Liver (tissue), 9 donors: ENCODE data around the gene DNMBP. TPM values are rescaled to one million over a fixed set of nuclear protein-coding genes. Genes with fewer than 3 reads are reported as not detected.

Source experiments
- DNase-seq: peaks from one replicate; pipeline ENCODE4 v3.0.0-alpha.2; 2017; ENCODE audit warnings: low spot score
- H3K27ac ChIP-seq, 2 donors: one replicate each; pipeline ENCODE4 v1.7.0; 2013; ENCODE audit warnings: inconsistent platforms in 2 of 2, low read length in 2 of 2, control low read depth in 1 of 2, low read depth in 1 of 2, mild to moderate bottlenecking in 1 of 2
- H3K27me3 ChIP-seq, 4 donors: one replicate each; pipeline versions ENCODE4 v1.6.1 to v1.7.0; 2013; ENCODE audit warnings: low read length in 3 of 4, inconsistent platforms in 1 of 4, mild to moderate bottlenecking in 1 of 4, moderate library complexity in 1 of 4; ENCODE audit not compliant: control insufficient read depth in 4 of 4, insufficient read depth in 4 of 4
- H3K36me3 ChIP-seq, 4 donors: one replicate each; pipeline versions ENCODE4 v1.6.1 to v1.7.0; 2013; ENCODE audit warnings: low read length in 3 of 4, mild to moderate bottlenecking in 3 of 4, low read depth in 1 of 4, moderate library complexity in 1 of 4; ENCODE audit not compliant: control insufficient read depth in 4 of 4, insufficient read depth in 3 of 4
- H3K4me1 ChIP-seq, 4 donors: one replicate each; pipeline versions ENCODE4 v1.6.1 to v1.7.0; 2013; ENCODE audit warnings: low read length in 3 of 4, mild to moderate bottlenecking in 3 of 4, moderate library complexity in 1 of 4; ENCODE audit not compliant: control insufficient read depth in 4 of 4, insufficient read depth in 4 of 4
- H3K4me3 ChIP-seq, 3 donors: one replicate each; pipeline versions ENCODE4 v1.6.1 to v1.7.0; 2013; ENCODE audit warnings: low read length in 3 of 3, control low read depth in 1 of 3, low read depth in 1 of 3, mild to moderate bottlenecking in 1 of 3
- H3K9ac ChIP-seq, 2 donors: one replicate each; pipeline ENCODE4 v1.7.0; 2013; ENCODE audit warnings: low read length in 2 of 2, mild to moderate bottlenecking in 2 of 2, moderate library complexity in 2 of 2, control low read depth in 1 of 2, low read depth in 1 of 2
- H3K9me3 ChIP-seq, 4 donors: one replicate each; pipeline versions ENCODE4 v1.6.1 to v1.7.0; 2013; ENCODE audit warnings: low read length in 3 of 4; ENCODE audit not compliant: control insufficient read depth in 4 of 4
- ATF3 ChIP-seq: IDR thresholded peaks from 2 replicates; pipeline ENCODE4 v1.6.1; 2016; ENCODE audit warnings: antibody characterized with exemption
- CTCF ChIP-seq: fragments of 150-350 bp; IDR thresholded peaks from 2 replicates; pipeline ENCODE4 v1.5.1; 2017; ENCODE audit warnings: improper control_type of control experiment, low read depth, low read length; ENCODE audit not compliant: missing input control
- EGR1 ChIP-seq, 2 donors: IDR thresholded peaks; 2 replicates each; pipeline ENCODE4 v1.6.1; 2016 to 2018; ENCODE audit warnings: antibody characterized with exemption in 2 of 2, low read depth in 2 of 2
- FOXA1 ChIP-seq: IDR thresholded peaks from 2 replicates; pipeline ENCODE4 v1.6.1; 2016; ENCODE audit warnings: antibody characterized with exemption
- GABPA ChIP-seq, 2 donors: IDR thresholded peaks in 1 of 2; conservative IDR thresholded peaks in 1 of 2; 2 replicates each; pipeline ENCODE4 v1.6.1; 2016; ENCODE audit warnings: antibody characterized with exemption in 2 of 2, mild to moderate bottlenecking in 1 of 2, moderate library complexity in 1 of 2
- HNF4G ChIP-seq: IDR thresholded peaks from 2 replicates; pipeline ENCODE4 v1.6.1; 2016; ENCODE audit warnings: antibody characterized with exemption
- JUND ChIP-seq, 2 donors: IDR thresholded peaks; 2 replicates each; pipeline ENCODE4 v1.6.1; 2016; ENCODE audit warnings: antibody characterized with exemption in 2 of 2
- MAX ChIP-seq: IDR thresholded peaks from 2 replicates; pipeline ENCODE4 v1.6.1; 2016; ENCODE audit warnings: antibody characterized with exemption
- NR2F2 ChIP-seq: IDR thresholded peaks from 2 replicates; pipeline ENCODE4 v1.6.1; 2016; ENCODE audit warnings: antibody characterized with exemption
- RAD21 ChIP-seq, 2 donors: IDR thresholded peaks; 2 replicates each; pipeline ENCODE4 v1.6.1; 2016; ENCODE audit warnings: antibody characterized with exemption in 2 of 2, mild to moderate bottlenecking in 2 of 2
- REST ChIP-seq: IDR thresholded peaks from 2 replicates; pipeline ENCODE4 v1.6.1; 2016; ENCODE audit warnings: antibody characterized with exemption, mild to moderate bottlenecking
- RXRA ChIP-seq, 2 donors: IDR thresholded peaks; 2 replicates each; pipeline ENCODE4 v1.6.1; 2017 to 2018; ENCODE audit warnings: antibody characterized with exemption in 2 of 2, mild to moderate bottlenecking in 1 of 2
- SP1 ChIP-seq: IDR thresholded peaks from 2 replicates; pipeline ENCODE4 v1.6.1; 2018; ENCODE audit warnings: antibody characterized with exemption, mild to moderate bottlenecking
- TAF1 ChIP-seq: conservative IDR thresholded peaks from 2 replicates; pipeline ENCODE4 v1.6.1; 2016; ENCODE audit warnings: antibody characterized with exemption, mild to moderate bottlenecking
- YY1 ChIP-seq: IDR thresholded peaks from 2 replicates; pipeline ENCODE4 v1.6.1; 2016; ENCODE audit warnings: antibody characterized with exemption, mild to moderate bottlenecking
- ZBTB33 ChIP-seq: IDR thresholded peaks from 2 replicates; pipeline ENCODE4 v1.6.1; 2016; ENCODE audit warnings: antibody characterized with exemption
- WGBS: extraction: QIAGEN DNeasy Blood & Tissue Kit; methylation state at CpG from one replicate; pipeline ENCODE4 v1.1.7; 2013; 5-methylcytosine and 5-hydroxymethylcytosine counted together
- polyA plus RNA-seq, 2 donors: library from polyadenylated mRNA; stranded (reverse) in 1 of 2; unstranded in 1 of 2; fragments of 200-250 nt in 1 of 2; fragments of >200 nt in 1 of 2; fragmentation: Nextera tagmentation in 1 of 2; extraction: Ambion mirVana in 1 of 2; gene quantifications; one replicate each; pipeline versions ENCODE4 v1.2.1 to v1.2.3, GENCODE V29; 2013 to 2015
- total RNA-seq, 2 donors: library from RNA; depleted of rRNA; stranded (reverse); fragments of >200 nt; gene quantifications; one replicate each; pipeline ENCODE4 v1.2.3, GENCODE V29; 2014
- donor health status: healthy.
- donor health status: healthy.
- donor health status: healthy.
- donor health status: healthy.
- donor health status: healthy.

The DNMBP gene
- total and polyA plus RNA-seq, 4 donors: 3.8 to 12.6 (median 5.3) TPM

GRCh38 chr10:99967961-99968360, 41.8 kb downstream of the DNMBP start:
- H3K9me3 ChIP-seq: no peaks in the 10 kb centered on the region
- H3K36me3 ChIP-seq: peaks cover 2 to 25% (median 19%) of the 10 kb centered on the region in 4 donors
- TF ChIP-seq GABPA (IDR thresholded peaks at IDR 0.05 in 1 of 2, conservative IDR thresholded peaks at IDR 0.05 in 1 of 2) (no peak), ATF3 (no peak), REST (no peak), SP1 (no peak), HNF4G (no peak), NR2F2 (no peak), TAF1 (no peak), CTCF (no peak), RAD21 (IDR thresholded peaks at IDR 0.05) (no peak), FOXA1 (no peak), MAX (no peak), YY1 (no peak), ZBTB33 (no peak), RXRA (IDR thresholded peaks at IDR 0.05) (no peak), EGR1 (IDR thresholded peaks at IDR 0.05; ENCODE audit: low read depth in 2 of 2) (no peak), JUND (IDR thresholded peaks at IDR 0.05) (no peak)
- no peak for DNase-seq
- peaks cover 0 to 3% (median 0%) of the 10 kb centered on the region in 4 donors for H3K4me1 ChIP-seq
- H3K27ac ChIP-seq: no peak overlapping the region
- 96% methylated on average over 7 of the region's 7 CpGs for WGBS
- no peak overlapping the region for H3K9ac ChIP-seq
- no peaks in the 10 kb centered on the region for H3K27me3 ChIP-seq
- no peak overlapping the region for H3K4me3 ChIP-seq

GRCh38 chr10:99966306-99966705, 43.4 kb downstream of the DNMBP start:
- H3K27ac ChIP-seq: no peak overlapping the region
- no peaks in the 10 kb centered on the region for H3K27me3 ChIP-seq
- 88% methylated on average over 3 of the region's 3 CpGs for WGBS
- no peak for TF ChIP-seq TAF1
- no peak for TF ChIP-seq RXRA (IDR thresholded peaks at IDR 0.05)
- no peaks in the 10 kb centered on the region for H3K9me3 ChIP-seq
- peaks cover 0 to 3% (median 0%) of the 10 kb centered on the region in 4 donors for H3K4me1 ChIP-seq
- DNase-seq: no peak
- no peak overlapping the region for H3K9ac ChIP-seq
- peaks cover 2 to 25% (median 18%) of the 10 kb centered on the region in 4 donors for H3K36me3 ChIP-seq
- H3K4me3 ChIP-seq: no peak overlapping the region
